Ramos (cell line): ENCODE measurements around the gene CRISPLD2.

Experiments
- in situ Hi-C: fragments of 300-500 bp; cut with MboI; formaldehyde crosslinking; loops from one replicate; pipeline ENCODE4 v1.14.3; 2022; ENCODE audit warnings: low sequenced_read_pairs; ENCODE audit not compliant: unreplicated experiment

The CRISPLD2 gene

GRCh38 chr16:84899414-84899813, 79.6 kb downstream of the CRISPLD2 start:
- in situ Hi-C loops: no loop called here

GRCh38 chr16:84905965-84906460, 86.2 kb downstream of the CRISPLD2 start:
- in situ Hi-C loops: no loop called here

GRCh38 chr16:84907051-84907450, 87.3 kb downstream of the CRISPLD2 start:
- in situ Hi-C loops: no loop called here

- in situ Hi-C loops: no loop called here
These were observed 87.8 kb downstream of the CRISPLD2 start for GRCh38 chr16:84907575-84907974.

- in situ Hi-C loops: no loop called here
These were observed 89.8 kb downstream of the CRISPLD2 start for GRCh38 chr16:84909476-84910085.

- in situ Hi-C loops: no loop called here
These were observed 91.9 kb downstream of the CRISPLD2 start for GRCh38 chr16:84911486-84912216.

GRCh38 chr16:84913315-84913714, 93.5 kb downstream of the CRISPLD2 start:
- in situ Hi-C loops: no loop called here

GRCh38 chr16:84914273-84914672, 94.5 kb downstream of the CRISPLD2 start:
- in situ Hi-C loops: no loop called here

GRCh38 chr16:84916178-84916577, 96.4 kb downstream of the CRISPLD2 start:
- in situ Hi-C loops: no loop called here

- in situ Hi-C loops: no loop called here
These were observed 97.1 kb downstream of the CRISPLD2 start for GRCh38 chr16:84916850-84917249.

GRCh38 chr16:84917492-84917891, 97.7 kb downstream of the CRISPLD2 start:
- in situ Hi-C loops: no loop called here

GRCh38 chr16:84918006-84918909, 98.5 kb downstream of the CRISPLD2 start:
- in situ Hi-C loops: no loop called here

GRCh38 chr16:84919269-84919668, 99.5 kb downstream of the CRISPLD2 start:
- in situ Hi-C loops: no loop called here

- in situ Hi-C loops: loop anchor here (5.0 kb wide), 1 partner anchor 53 kb away; no protein-coding TSS in a partner anchor
These were observed 99.9 kb downstream of the CRISPLD2 start for GRCh38 chr16:84919708-84920107.

- in situ Hi-C loops: loop anchor here (5.0 kb wide), 1 partner anchor 52 kb away; no protein-coding TSS in a partner anchor
These were observed 100.5 kb downstream of the CRISPLD2 start for GRCh38 chr16:84920333-84920732.

GRCh38 chr16:84922351-84923120, 102.8 kb downstream of the CRISPLD2 start:
- in situ Hi-C loops: loop anchor here (5.0 kb wide), 1 partner anchor 50 kb away; no protein-coding TSS in a partner anchor

- in situ Hi-C loops: loop anchor here (5.0 kb wide), 1 partner anchor 48 kb away; no protein-coding TSS in a partner anchor
These were observed 104.7 kb downstream of the CRISPLD2 start for GRCh38 chr16:84924331-84925091.

GRCh38 chr16:84925092-84925772, 105.4 kb downstream of the CRISPLD2 start:
- in situ Hi-C loops: no loop called here
